PC-3 (cell line): ENCODE measurements around the gene CAMSAP1. TPM values are rescaled to one million over a fixed set of nuclear protein-coding genes. Genes with fewer than 3 reads are reported as not detected.

Source experiments
- ATAC-seq: fragments of 200-7000 bp; cut with Tn5 transposase; 2 replicates; pipeline ENCODE4 v1.9.1; 2020; ENCODE audit warnings: mild to moderate bottlenecking, moderate library complexity
- BruUV-seq: library from RNA; stranded (reverse); fragments of 400-500 nt; replicated peaks from 2 replicates; lab custom pipeline; 2021; lab: Mats Ljungman, UMichigan
- CTCF ChIA-PET: fragments of 300-600 bp; sonication (Branson Sonifier 250); formaldehyde crosslinking; loops from one replicate; lab custom pipeline; 2022; ENCODE audit warnings: antibody characterized with exemption; lab: Charles Lee
- POLR2A ChIA-PET: fragments of 300-600 bp; sonication (Branson Sonifier 250); formaldehyde crosslinking; loops from one replicate; lab custom pipeline; 2022; ENCODE audit warnings: antibody characterized with exemption; ENCODE audit not compliant: unreplicated experiment; lab: Charles Lee
- DNase-seq: peaks from one replicate; pipeline ENCODE4 v3.0.0-alpha.2; 2015
- H2AFZ ChIP-seq: fragments of 300-600 bp; sonication (generic); 2 replicates; pipeline ENCODE4 v1.6.0; 2016; ENCODE audit warnings: antibody characterized with exemption, low read length
- H3F3A ChIP-seq: fragments of 300-600 bp; sonication (generic); one replicate; pipeline ENCODE4 v1.6.0; 2017; ENCODE audit warnings: antibody characterized with exemption, low read length, control low read depth, mild to moderate bottlenecking; ENCODE audit not compliant: unreplicated experiment
- H3K27ac ChIP-seq: fragments of 300-600 bp; sonication (generic); 2 replicates; pipeline ENCODE4 v1.5.1; 2016; ENCODE audit warnings: mild to moderate bottlenecking, low read length
- H3K27me3 ChIP-seq: fragments of 300-600 bp; sonication (generic); 2 replicates; pipeline ENCODE4 v1.6.1; 2016; ENCODE audit warnings: low read length, mixed read lengths
- H3K36me3 ChIP-seq: fragments of 300-600 bp; sonication (generic); 2 replicates; pipeline ENCODE4 v1.6.1; 2016; ENCODE audit warnings: low read depth, mixed run types, low read length, mixed read lengths
- H3K4me1 ChIP-seq: fragments of 300-600 bp; sonication (generic); 2 replicates; pipeline ENCODE4 v1.5.1; 2016; ENCODE audit warnings: low read length; ENCODE audit not compliant: insufficient read depth
- H3K4me2 ChIP-seq: fragments of 300-600 bp; sonication (generic); 2 replicates; pipeline ENCODE4 v1.6.0; 2016; ENCODE audit warnings: low read length
- H3K4me3 ChIP-seq: fragments of 300-600 bp; sonication (generic); 2 replicates; pipeline ENCODE4 v1.5.1; 2016; ENCODE audit warnings: mild to moderate bottlenecking, low read length, mixed read lengths
- H3K79me2 ChIP-seq: fragments of 300-600 bp; sonication (generic); 2 replicates; pipeline ENCODE4 v1.6.1; 2017; ENCODE audit warnings: low read length, mixed read lengths
- H3K9ac ChIP-seq: fragments of 300-600 bp; sonication (generic); 2 replicates; pipeline ENCODE4 v1.6.0; 2016; ENCODE audit warnings: mild to moderate bottlenecking, low read length
- H3K9me2 ChIP-seq: fragments of 300-600 bp; sonication (generic); replicated peaks from 2 replicates; pipeline ENCODE4 v1.6.1; 2016; ENCODE audit warnings: mixed run types, low read length, mixed read lengths
- H3K9me3 ChIP-seq: fragments of 300-600 bp; sonication (generic); 2 replicates; pipeline ENCODE4 v1.6.1; 2016; ENCODE audit warnings: low read length, mixed read lengths
- H4K20me1 ChIP-seq: fragments of 300-600 bp; sonication (generic); 2 replicates; pipeline ENCODE4 v1.6.1; 2016; ENCODE audit warnings: low read length, mixed read lengths
- EZH2 ChIP-seq: fragments of 300-600 bp; sonication (generic); IDR thresholded peaks from one replicate; pipeline ENCODE4 v1.6.1; 2017; ENCODE audit warnings: antibody characterized with exemption, mild to moderate bottlenecking, low read length; ENCODE audit not compliant: unreplicated experiment
- EZH2phosphoT487 ChIP-seq: fragments of 300-600 bp; sonication (generic); IDR thresholded peaks from 2 replicates; pipeline ENCODE4 v1.6.1; 2018; ENCODE audit warnings: mild to moderate bottlenecking, antibody characterized with exemption, low read length, borderline replicate concordance
- intact Hi-C: fragments of 100-400 bp; cut with micrococcal nuclease; formaldehyde crosslinking; loops from 2 replicates; pipeline ENCODE4 v1.9.0; 2023
- total RNA-seq: library from RNA; depleted of rRNA; stranded (reverse); fragments of >200 nt; gene quantifications from 2 replicates; pipeline ENCODE4 v1.2.3, GENCODE V29; 2014
- TF ChIP-seq, protein P1 (sequence below): fragments of 300-600 bp; sonication (generic); conservative IDR thresholded peaks from 2 replicates; pipeline ENCODE4 v1.5.1; 2017; ENCODE audit warnings: antibody characterized with exemption, low read depth, mild to moderate bottlenecking, low read length

Gene CAMSAP1
- total RNA-seq, 1 experiment from 2014 or later: 16.4 TPM

DNA sequence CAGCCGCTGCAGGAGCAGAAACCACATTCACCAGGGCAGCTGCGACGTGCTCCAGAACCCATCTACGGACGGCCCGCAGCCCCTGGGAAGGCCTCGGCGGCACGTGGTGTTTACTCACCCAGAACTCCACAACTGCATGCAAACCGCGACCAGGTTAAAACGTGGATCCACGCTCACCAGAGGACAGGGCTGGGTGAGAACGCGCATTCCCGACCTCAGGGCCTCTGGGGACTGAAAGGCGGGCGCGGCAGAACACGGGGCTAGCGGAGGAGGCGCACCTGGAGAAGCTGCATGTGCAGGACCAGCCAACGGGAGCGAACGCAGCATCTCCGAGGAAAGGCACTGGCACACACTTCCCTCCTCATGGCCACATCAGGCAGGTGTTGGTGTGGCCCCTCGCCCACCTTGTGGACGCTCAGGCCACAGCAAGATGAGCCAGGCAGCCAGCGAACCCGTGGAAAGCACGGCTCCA lies 24.0 kb upstream of the CAMSAP1 start:
- no peaks in the 10 kb centered on the region for H3K79me2 ChIP-seq
- no peaks in the 10 kb centered on the region for H3F3A ChIP-seq
- H3K36me3 ChIP-seq: no peaks in the 10 kb centered on the region
- no peaks in the 10 kb centered on the region for H4K20me1 ChIP-seq
- ChIA-PET POLR2A (no interaction called here), CTCF (no interaction called here)
- no peak overlapping the region for H3K4me3 ChIP-seq
- peaks cover 15% of the 10 kb centered on the region for H3K4me1 ChIP-seq
- no TSS peak for BruUV-seq
- TF ChIP-seq, protein P1, sequence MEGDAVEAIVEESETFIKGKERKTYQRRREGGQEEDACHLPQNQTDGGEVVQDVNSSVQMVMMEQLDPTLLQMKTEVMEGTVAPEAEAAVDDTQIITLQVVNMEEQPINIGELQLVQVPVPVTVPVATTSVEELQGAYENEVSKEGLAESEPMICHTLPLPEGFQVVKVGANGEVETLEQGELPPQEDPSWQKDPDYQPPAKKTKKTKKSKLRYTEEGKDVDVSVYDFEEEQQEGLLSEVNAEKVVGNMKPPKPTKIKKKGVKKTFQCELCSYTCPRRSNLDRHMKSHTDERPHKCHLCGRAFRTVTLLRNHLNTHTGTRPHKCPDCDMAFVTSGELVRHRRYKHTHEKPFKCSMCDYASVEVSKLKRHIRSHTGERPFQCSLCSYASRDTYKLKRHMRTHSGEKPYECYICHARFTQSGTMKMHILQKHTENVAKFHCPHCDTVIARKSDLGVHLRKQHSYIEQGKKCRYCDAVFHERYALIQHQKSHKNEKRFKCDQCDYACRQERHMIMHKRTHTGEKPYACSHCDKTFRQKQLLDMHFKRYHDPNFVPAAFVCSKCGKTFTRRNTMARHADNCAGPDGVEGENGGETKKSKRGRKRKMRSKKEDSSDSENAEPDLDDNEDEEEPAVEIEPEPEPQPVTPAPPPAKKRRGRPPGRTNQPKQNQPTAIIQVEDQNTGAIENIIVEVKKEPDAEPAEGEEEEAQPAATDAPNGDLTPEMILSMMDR: no peak
- TF ChIP-seq EZH2phosphoT487 (no peak), EZH2 (no peak)
- H3K27ac ChIP-seq: no peak overlapping the region
- H3K9me3 ChIP-seq: no peaks in the 10 kb centered on the region
- H3K4me2 ChIP-seq: no peak overlapping the region
- DNase-seq: no peak
- intact Hi-C loops: no loop called here
- no peaks in the 10 kb centered on the region for H3K27me3 ChIP-seq
- H3K9me2 ChIP-seq: no peaks in the 10 kb centered on the region
- no peak for ATAC-seq
- no peak overlapping the region for H3K9ac ChIP-seq
- no peak overlapping the region for H2AFZ ChIP-seq

DNA sequence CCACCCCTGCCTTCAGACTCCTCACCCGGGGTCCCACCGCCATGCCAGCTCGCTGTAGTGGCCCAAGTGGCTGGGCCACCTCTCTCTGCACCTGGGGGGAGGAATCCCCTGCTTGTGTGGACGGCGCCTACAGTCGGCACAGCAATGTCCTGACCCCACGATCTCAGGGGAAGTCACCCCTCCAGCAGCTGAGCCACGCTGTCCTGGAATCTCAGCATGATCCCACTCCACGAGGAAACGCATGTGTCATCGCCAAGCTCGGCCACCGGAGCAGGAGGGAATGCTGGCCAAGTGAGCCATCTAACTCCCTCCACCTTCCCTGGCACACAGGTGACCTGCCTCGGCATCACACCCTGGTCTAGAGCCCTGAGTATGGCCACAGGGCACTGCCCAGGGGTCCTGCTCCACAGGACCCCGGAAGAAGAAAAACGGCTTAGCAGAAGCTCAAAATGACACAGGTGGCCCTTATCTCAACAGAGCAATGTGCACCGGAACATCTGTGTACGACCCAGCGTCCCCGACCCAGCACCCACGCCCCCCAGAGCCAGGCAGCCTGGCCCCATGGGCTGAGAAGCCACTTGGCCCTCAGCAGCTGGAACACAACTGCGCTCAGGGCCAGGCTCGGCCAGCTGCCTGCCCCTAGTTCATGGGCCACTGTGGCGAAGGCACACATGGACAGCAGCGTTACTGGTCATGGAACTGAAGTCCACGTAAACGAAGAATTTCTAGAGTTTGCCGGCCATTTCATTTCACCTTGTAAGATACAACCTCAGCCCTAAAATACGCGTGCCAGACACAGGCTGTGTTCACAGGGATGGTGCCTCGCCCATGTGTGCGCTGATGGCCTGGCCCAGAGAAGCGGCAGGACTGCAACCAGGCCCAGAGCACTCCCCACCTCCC lies 23.4 kb upstream of the CAMSAP1 start:
- ATAC-seq (no peak), DNase-seq (no peak)
- Histone ChIP-seq H3K79me2 (no peaks in the 10 kb centered on the region), H3F3A (no peaks in the 10 kb centered on the region), H3K9me2 (no peaks in the 10 kb centered on the region), H4K20me1 (no peaks in the 10 kb centered on the region), H3K9ac (no peak overlapping the region), H3K36me3 (no peaks in the 10 kb centered on the region), H3K27me3 (no peaks in the 10 kb centered on the region), H3K9me3 (no peaks in the 10 kb centered on the region), H3K4me1 (peaks cover 17% of the 10 kb centered on the region), H3K4me2 (no peak overlapping the region), H3K4me3 (no peak overlapping the region), H3K27ac (no peak overlapping the region), H2AFZ (no peak overlapping the region)
- intact Hi-C loops: no loop called here
- no TSS peak for BruUV-seq
- TF ChIP-seq EZH2: no peak
- TF ChIP-seq EZH2phosphoT487: no peak
- TF ChIP-seq, protein P1: no peak
- POLR2A ChIA-PET: no interaction called here
- CTCF ChIA-PET: no interaction called here
